Measurements from ENCODE around the gene MAK. TPM values are rescaled to one million over a fixed set of nuclear protein-coding genes. Genes with fewer than 3 reads are reported as not detected.

MAK gene
- total and polyA plus RNA-seq, 2 of the 13 experiments (the other 11 are each of a cell fraction or from before 2014, with no cell fraction given), result 0.04 TPM; not detected in 1

DNA sequence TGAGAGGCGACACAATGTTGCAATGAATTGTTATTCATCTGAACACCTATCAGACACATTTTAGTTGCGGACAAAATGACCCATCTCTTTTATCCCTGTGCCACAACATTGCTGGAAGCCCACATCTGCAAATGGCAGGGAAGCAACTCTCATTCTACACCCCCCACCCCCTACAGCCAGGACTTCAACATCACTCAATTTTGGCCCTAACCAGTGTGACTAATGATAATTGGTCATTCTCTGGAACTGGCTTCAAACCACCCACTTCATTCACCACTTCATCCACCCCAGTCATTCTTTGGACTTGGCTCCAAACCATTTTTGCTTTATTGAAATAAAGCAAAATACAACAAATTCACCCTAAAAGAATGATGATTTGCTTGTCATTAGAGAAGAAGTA, 42.0 kb upstream of the MAK start:
- Histone ChIP-seq H3K4me1 (ENCODE audit: insufficient read depth, low read length) (0 out of 2 replicates have a peak, but pooled peaks cover 5% of the 10 kb centered on the region), H3K4me2 (ENCODE audit: low read depth, low read length) (no peak overlapping the region), H3K9ac (ENCODE audit: insufficient read depth, low read depth, low read length) (no peak overlapping the region), H3K36me3 (replicated peaks in 1 of 2; ENCODE audit: control insufficient read depth in 1 of 2, insufficient read depth in 2 of 2, low read length in 2 of 2) (no peaks in the 10 kb centered on the region), H3K27me3 (ENCODE audit: control insufficient read depth in 1 of 2, insufficient read depth in 2 of 2, low read length in 2 of 2) (peaks cover 4 to 46% of the 10 kb centered on the region in 2 experiments; a peak in 4 of 5 replicates), H3K9me3 (ENCODE audit: low read length) (no peaks in the 10 kb centered on the region), H3K27ac (ENCODE audit: extremely low read length, insufficient read depth, low read length) (no peak overlapping the region), H3K79me2 (ENCODE audit: insufficient read depth, low read length) (no peaks in the 10 kb centered on the region), H2AFZ (ENCODE audit: low read length) (no peak overlapping the region), H3K4me3 (replicated peaks in 1 of 3; ENCODE audit: insufficient read depth in 1 of 3, low read depth in 2 of 3, low read length in 3 of 3) (no peak overlapping the region), H4K20me1 (ENCODE audit: insufficient read depth, low read length) (no peaks in the 10 kb centered on the region)
- in situ Hi-C loops (cut with HindIII; ENCODE audit: extremely low pct_ligation_motif_present, low pct_unique_long_range_greater_than_20kb), result no loop called here
- ChIA-PET CTCF (ENCODE audit: low intra/inter-chr PET ratio, low total read pairs) (no interaction called here), POLR2A (no interaction called here)
- no peak for FAIRE-seq
- no TSS peak for BruUV-seq (replicated peaks)
- TF ChIP-seq, protein P1, sequence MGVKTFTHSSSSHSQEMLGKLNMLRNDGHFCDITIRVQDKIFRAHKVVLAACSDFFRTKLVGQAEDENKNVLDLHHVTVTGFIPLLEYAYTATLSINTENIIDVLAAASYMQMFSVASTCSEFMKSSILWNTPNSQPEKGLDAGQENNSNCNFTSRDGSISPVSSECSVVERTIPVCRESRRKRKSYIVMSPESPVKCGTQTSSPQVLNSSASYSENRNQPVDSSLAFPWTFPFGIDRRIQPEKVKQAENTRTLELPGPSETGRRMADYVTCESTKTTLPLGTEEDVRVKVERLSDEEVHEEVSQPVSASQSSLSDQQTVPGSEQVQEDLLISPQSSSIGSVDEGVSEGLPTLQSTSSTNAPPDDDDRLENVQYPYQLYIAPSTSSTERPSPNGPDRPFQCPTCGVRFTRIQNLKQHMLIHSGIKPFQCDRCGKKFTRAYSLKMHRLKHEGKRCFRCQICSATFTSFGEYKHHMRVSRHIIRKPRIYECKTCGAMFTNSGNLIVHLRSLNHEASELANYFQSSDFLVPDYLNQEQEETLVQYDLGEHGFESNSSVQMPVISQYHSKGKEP (CRISPR knock-in tag; IDR thresholded peaks at IDR 0.05), result no peak
- no peak for TF ChIP-seq ZNF44 (CRISPR knock-in tag; IDR thresholded peaks at IDR 0.05)
- no peak for TF ChIP-seq ETV5 (CRISPR knock-in tag; IDR thresholded peaks at IDR 0.05; ENCODE audit: borderline replicate concordance)
- TF ChIP-seq ZNF530 (CRISPR knock-in tag; IDR thresholded peaks at IDR 0.05; ENCODE audit: low read depth), result no peak
- TF ChIP-seq ZNF337 (CRISPR knock-in tag; IDR thresholded peaks at IDR 0.05; ENCODE audit: borderline replicate concordance, low read depth), result no peak
- no peak for TF ChIP-seq ZNF720 (CRISPR knock-in tag; IDR thresholded peaks at IDR 0.05)
- TF ChIP-seq ZNF850 (CRISPR knock-in tag; conservative IDR thresholded peaks at IDR 0.05), result no peak
- no peak for TF ChIP-seq HNF4A (CRISPR knock-in tag; IDR thresholded peaks at IDR 0.05)
- no peak for ATAC-seq
- 52% methylated on average over 2 of the region's 2 CpGs for WGBS (ENCODE audit: low lambda C conversion rate)
- intact Hi-C loops (cut with micrococcal nuclease; ENCODE audit: unreplicated experiment), result no loop called here
- no peak for DNase-seq (ENCODE audit: low spot score)

DNA sequence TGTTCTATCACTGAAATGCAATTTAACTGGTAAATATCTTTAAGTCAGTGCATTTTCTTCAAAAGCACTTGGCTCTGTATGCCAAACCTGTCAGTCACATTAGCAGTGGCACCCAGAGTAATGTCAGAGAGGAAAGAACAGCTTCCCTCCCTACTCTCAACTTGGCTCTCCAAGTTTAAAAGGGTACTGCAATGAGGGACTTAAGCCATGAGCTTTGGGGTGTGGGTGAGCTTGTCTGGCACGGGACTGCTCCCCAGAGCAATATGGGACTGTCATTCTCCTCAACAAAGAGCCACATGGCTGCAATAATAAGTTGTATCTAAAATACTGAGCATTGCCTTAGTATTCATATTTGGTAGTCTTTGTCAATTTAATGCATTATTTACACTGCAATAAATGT, 39.5 kb upstream of the MAK start:
- CTCF ChIA-PET (ENCODE audit: low intra/inter-chr PET ratio, low total read pairs), result no interaction called here
- POLR2A ChIA-PET, result no interaction called here
- no peak for ATAC-seq
- TF ChIP-seq, protein P2, sequence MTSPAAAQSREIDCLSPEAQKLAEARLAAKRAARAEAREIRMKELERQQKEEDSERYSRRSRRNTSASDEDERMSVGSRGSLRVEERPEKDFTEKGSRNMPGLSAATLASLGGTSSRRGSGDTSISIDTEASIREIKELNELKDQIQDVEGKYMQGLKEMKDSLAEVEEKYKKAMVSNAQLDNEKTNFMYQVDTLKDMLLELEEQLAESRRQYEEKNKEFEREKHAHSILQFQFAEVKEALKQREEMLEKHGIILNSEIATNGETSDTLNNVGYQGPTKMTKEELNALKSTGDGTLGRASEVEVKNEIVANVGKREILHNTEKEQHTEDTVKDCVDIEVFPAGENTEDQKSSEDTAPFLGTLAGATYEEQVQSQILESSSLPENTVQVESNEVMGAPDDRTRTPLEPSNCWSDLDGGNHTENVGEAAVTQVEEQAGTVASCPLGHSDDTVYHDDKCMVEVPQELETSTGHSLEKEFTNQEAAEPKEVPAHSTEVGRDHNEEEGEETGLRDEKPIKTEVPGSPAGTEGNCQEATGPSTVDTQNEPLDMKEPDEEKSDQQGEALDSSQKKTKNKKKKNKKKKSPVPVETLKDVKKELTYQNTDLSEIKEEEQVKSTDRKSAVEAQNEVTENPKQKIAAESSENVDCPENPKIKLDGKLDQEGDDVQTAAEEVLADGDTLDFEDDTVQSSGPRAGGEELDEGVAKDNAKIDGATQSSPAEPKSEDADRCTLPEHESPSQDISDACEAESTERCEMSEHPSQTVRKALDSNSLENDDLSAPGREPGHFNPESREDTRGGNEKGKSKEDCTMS (CRISPR knock-in tag; conservative IDR thresholded peaks at IDR 0.05), result no peak
- TF ChIP-seq ZNF205 (CRISPR knock-in tag; IDR thresholded peaks at IDR 0.05) (no peak), AGO2 (optimal IDR thresholded peaks at IDR 0.05; ENCODE audit: low read depth, low read length) (no peak), TBL1XR1 (IDR thresholded peaks at IDR 0.05; ENCODE audit: borderline replicate concordance, low read length, partially characterized antibody) (no peak), TBX3 (IDR thresholded peaks at IDR 0.05; ENCODE audit: borderline replicate concordance) (no peak), ZNF672 (CRISPR knock-in tag; IDR thresholded peaks at IDR 0.05) (no peak), RNF2 (conservative IDR thresholded peaks at IDR 0.05; ENCODE audit: low read depth) (no peak), ZNF326 (CRISPR knock-in tag; IDR thresholded peaks at IDR 0.05; ENCODE audit: borderline replicate concordance) (no peak)
- TF ChIP-seq, protein P3, sequence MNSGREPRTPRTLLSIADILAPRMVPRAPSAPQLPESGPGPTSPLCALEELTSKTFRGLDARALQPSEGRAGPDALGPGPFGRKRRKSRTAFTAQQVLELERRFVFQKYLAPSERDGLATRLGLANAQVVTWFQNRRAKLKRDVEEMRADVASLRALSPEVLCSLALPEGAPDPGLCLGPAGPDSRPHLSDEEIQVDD (CRISPR knock-in tag; IDR thresholded peaks at IDR 0.05; ENCODE audit: borderline replicate concordance), result no peak

More for the DNA sequence above, 39.5 kb upstream of the MAK start:
- Histone ChIP-seq H3K27ac (ENCODE audit: extremely low read length, insufficient read depth, low read length) (no peak overlapping the region), H3K79me2 (ENCODE audit: insufficient read depth, low read length) (no peaks in the 10 kb centered on the region), H3K9me3 (ENCODE audit: low read length) (no peaks in the 10 kb centered on the region), H4K20me1 (ENCODE audit: insufficient read depth, low read length) (no peaks in the 10 kb centered on the region), H3K36me3 (replicated peaks in 1 of 2; ENCODE audit: control insufficient read depth in 1 of 2, insufficient read depth in 2 of 2, low read length in 2 of 2) (no peaks in the 10 kb centered on the region), H3K27me3 (ENCODE audit: control insufficient read depth in 1 of 2, insufficient read depth in 2 of 2, low read length in 2 of 2) (peaks cover 4 to 33% of the 10 kb centered on the region in 2 experiments; a peak in 3 of 5 replicates), H3K9ac (ENCODE audit: insufficient read depth, low read depth, low read length) (no peak overlapping the region), H3K4me2 (ENCODE audit: low read depth, low read length) (no peak overlapping the region), H3K4me1 (ENCODE audit: insufficient read depth, low read length) (0 out of 2 replicates have a peak, but pooled peaks cover 5% of the 10 kb centered on the region), H3K4me3 (replicated peaks in 1 of 3; ENCODE audit: insufficient read depth in 1 of 3, low read depth in 2 of 3, low read length in 3 of 3) (no peak overlapping the region), H2AFZ (ENCODE audit: low read length) (no peak overlapping the region)
- no TSS peak for BruUV-seq (replicated peaks)
- FAIRE-seq (no peak), DNase-seq (ENCODE audit: low spot score) (no peak)
- 50% methylated on average over 1 of the region's 1 CpG for WGBS (ENCODE audit: low lambda C conversion rate)
- in situ Hi-C loops (cut with HindIII; ENCODE audit: extremely low pct_ligation_motif_present, low pct_unique_long_range_greater_than_20kb), result no loop called here
- intact Hi-C loops (cut with micrococcal nuclease; ENCODE audit: unreplicated experiment), result no loop called here
